Hepatocyte (in vitro differentiated cells): ENCODE measurements around the gene FAM89B. TPM values are rescaled to one million over a fixed set of nuclear protein-coding genes. Genes with fewer than 3 reads are reported as not detected.
A peak's percentile ranks its signal among the peaks of the same experiment; 100 is the strongest.

Source experiments
- DNase-seq: peaks from one replicate; pipeline ENCODE4 v3.0.0-alpha.2; 2016; ENCODE audit warnings: low spot score
- H2AFZ ChIP-seq: fragments of 200-600 bp; sonication (generic); 2 replicates; pipeline ENCODE4 v1.6.0; 2016; ENCODE audit warnings: antibody characterized with exemption, mild to moderate bottlenecking
- H3K27ac ChIP-seq: fragments of 200-600 bp; sonication (generic); 2 replicates; pipeline ENCODE4 v1.5.1; 2016; ENCODE audit warnings: mild to moderate bottlenecking
- H3K27me3 ChIP-seq: fragments of 200-600 bp; sonication (generic); 2 replicates; pipeline ENCODE4 v1.6.1; 2016
- H3K36me3 ChIP-seq: fragments of 200-600 bp; sonication (generic); replicated peaks from 2 replicates; pipeline ENCODE4 v1.5.1; 2016; ENCODE audit warnings: low read depth; ENCODE audit not compliant: insufficient read depth
- H3K4me1 ChIP-seq: fragments of 200-600 bp; sonication (generic); 2 replicates; pipeline ENCODE4 v1.5.1; 2016; ENCODE audit warnings: mild to moderate bottlenecking, moderate library complexity; ENCODE audit not compliant: insufficient read depth
- H3K4me2 ChIP-seq: fragments of 200-600 bp; sonication (generic); 2 replicates; pipeline ENCODE4 v1.6.0; 2016
- H3K4me3 ChIP-seq: fragments of 200-600 bp; sonication (generic); 2 replicates; pipeline ENCODE4 v1.5.1; 2016; ENCODE audit warnings: mild to moderate bottlenecking
- H3K79me2 ChIP-seq: fragments of 200-600 bp; sonication (generic); 2 replicates; pipeline ENCODE4 v1.6.0; 2017; ENCODE audit warnings: mild to moderate bottlenecking
- H3K9me2 ChIP-seq: fragments of 200-600 bp; sonication (generic); replicated peaks from 2 replicates; pipeline ENCODE4 v1.6.0; 2017; ENCODE audit warnings: mild to moderate bottlenecking; ENCODE audit not compliant: insufficient read depth
- H3K9me3 ChIP-seq: fragments of 200-600 bp; sonication (generic); 2 replicates; pipeline ENCODE4 v1.5.1; 2016; ENCODE audit warnings: low read depth, mild to moderate bottlenecking
- H4K20me1 ChIP-seq: fragments of 200-600 bp; sonication (generic); 2 replicates; pipeline ENCODE4 v1.6.0; 2016; ENCODE audit warnings: mild to moderate bottlenecking; ENCODE audit not compliant: insufficient read depth, poor library complexity, severe bottlenecking
- EZH2 ChIP-seq: fragments of 200-600 bp; sonication (generic); IDR thresholded peaks from 2 replicates; pipeline ENCODE4 v1.6.1; 2016; ENCODE audit warnings: antibody characterized with exemption, mild to moderate bottlenecking, borderline replicate concordance
- EZH2phosphoT487 ChIP-seq: fragments of 200-600 bp; sonication (generic); IDR thresholded peaks from one replicate; pipeline ENCODE4 v1.6.1; 2018; ENCODE audit warnings: antibody characterized with exemption, mild to moderate bottlenecking, low read depth, moderate library complexity; ENCODE audit not compliant: unreplicated experiment, severe bottlenecking
- WGBS: methylation state at CpG from one replicate; pipeline ENCODE4 v1.1.6; 2016; ENCODE audit warnings: low lambda C conversion rate; ENCODE audit errors: missing lambda C conversion rate; 5-methylcytosine and 5-hydroxymethylcytosine counted together
- polyA plus RNA-seq: library from polyadenylated mRNA; unstranded; fragments of >200 nt; fragmentation: Nextera tagmentation; extraction: Ambion mirVana; gene quantifications from 2 replicates; pipeline ENCODE4 v1.2.1, GENCODE V29; 2016
- total RNA-seq: library from RNA; depleted of rRNA; stranded (reverse); fragments of >200 nt; gene quantifications from 2 replicates; pipeline ENCODE4 v1.2.3, GENCODE V29; 2014
- TF ChIP-seq, protein P1 (sequence below): fragments of 200-600 bp; sonication (generic); IDR thresholded peaks from 2 replicates; pipeline ENCODE4 v1.5.1; 2016; ENCODE audit warnings: antibody characterized with exemption, mild to moderate bottlenecking; ENCODE audit not compliant: poor library complexity

The FAM89B gene
- total and polyA plus RNA-seq, 2 experiments from 2014 or later: 34.1 to 112 TPM

- Histone ChIP-seq H3K79me2 (peaks cover 7% of the 10 kb centered on the region), H3K9me3 (no peaks in the 10 kb centered on the region), H3K4me3 (no peak overlapping the region), H3K4me1 (peaks cover 12% of the 10 kb centered on the region), H3K27me3 (no peaks in the 10 kb centered on the region), H3K27ac (no peak overlapping the region), H4K20me1 (peaks cover 19% of the 10 kb centered on the region), H2AFZ (no peak overlapping the region), H3K9me2 (no peaks in the 10 kb centered on the region), H3K4me2 (no peak overlapping the region), H3K36me3 (no peaks in the 10 kb centered on the region)
- DNase-seq: no peak
- 100% methylated on average over 1 of the region's 1 CpG for whole genome bisulfite sequencing
- TF ChIP-seq EZH2: no peak
Measured at GRCh38 chr11:65604258-65604657, 31.9 kb downstream of the FAM89B start.

- Histone ChIP-seq H3K27me3 (no peaks in the 10 kb centered on the region), H3K36me3 (no peaks in the 10 kb centered on the region), H2AFZ (no peak overlapping the region), H3K9me2 (no peaks in the 10 kb centered on the region), H3K4me1 (peaks cover 17% of the 10 kb centered on the region), H4K20me1 (peaks cover 46% of the 10 kb centered on the region), H3K4me3 (no peak overlapping the region), H3K9me3 (no peaks in the 10 kb centered on the region), H3K4me2 (peak overlapping the region; percentile 73), H3K79me2 (peaks cover 33% of the 10 kb centered on the region), H3K27ac (peak overlapping the region; percentile 38)
- WGBS: 39% methylated on average over 55 of the region's 67 CpGs
- peak; percentile 93 for DNase-seq
- no peak for TF ChIP-seq EZH2phosphoT487
- TF ChIP-seq, protein P1, sequence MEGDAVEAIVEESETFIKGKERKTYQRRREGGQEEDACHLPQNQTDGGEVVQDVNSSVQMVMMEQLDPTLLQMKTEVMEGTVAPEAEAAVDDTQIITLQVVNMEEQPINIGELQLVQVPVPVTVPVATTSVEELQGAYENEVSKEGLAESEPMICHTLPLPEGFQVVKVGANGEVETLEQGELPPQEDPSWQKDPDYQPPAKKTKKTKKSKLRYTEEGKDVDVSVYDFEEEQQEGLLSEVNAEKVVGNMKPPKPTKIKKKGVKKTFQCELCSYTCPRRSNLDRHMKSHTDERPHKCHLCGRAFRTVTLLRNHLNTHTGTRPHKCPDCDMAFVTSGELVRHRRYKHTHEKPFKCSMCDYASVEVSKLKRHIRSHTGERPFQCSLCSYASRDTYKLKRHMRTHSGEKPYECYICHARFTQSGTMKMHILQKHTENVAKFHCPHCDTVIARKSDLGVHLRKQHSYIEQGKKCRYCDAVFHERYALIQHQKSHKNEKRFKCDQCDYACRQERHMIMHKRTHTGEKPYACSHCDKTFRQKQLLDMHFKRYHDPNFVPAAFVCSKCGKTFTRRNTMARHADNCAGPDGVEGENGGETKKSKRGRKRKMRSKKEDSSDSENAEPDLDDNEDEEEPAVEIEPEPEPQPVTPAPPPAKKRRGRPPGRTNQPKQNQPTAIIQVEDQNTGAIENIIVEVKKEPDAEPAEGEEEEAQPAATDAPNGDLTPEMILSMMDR: no peak
- no peak for TF ChIP-seq EZH2
Measured at GRCh38 chr11:65606876-65607613, 34.7 kb downstream of the FAM89B start.

DNA sequence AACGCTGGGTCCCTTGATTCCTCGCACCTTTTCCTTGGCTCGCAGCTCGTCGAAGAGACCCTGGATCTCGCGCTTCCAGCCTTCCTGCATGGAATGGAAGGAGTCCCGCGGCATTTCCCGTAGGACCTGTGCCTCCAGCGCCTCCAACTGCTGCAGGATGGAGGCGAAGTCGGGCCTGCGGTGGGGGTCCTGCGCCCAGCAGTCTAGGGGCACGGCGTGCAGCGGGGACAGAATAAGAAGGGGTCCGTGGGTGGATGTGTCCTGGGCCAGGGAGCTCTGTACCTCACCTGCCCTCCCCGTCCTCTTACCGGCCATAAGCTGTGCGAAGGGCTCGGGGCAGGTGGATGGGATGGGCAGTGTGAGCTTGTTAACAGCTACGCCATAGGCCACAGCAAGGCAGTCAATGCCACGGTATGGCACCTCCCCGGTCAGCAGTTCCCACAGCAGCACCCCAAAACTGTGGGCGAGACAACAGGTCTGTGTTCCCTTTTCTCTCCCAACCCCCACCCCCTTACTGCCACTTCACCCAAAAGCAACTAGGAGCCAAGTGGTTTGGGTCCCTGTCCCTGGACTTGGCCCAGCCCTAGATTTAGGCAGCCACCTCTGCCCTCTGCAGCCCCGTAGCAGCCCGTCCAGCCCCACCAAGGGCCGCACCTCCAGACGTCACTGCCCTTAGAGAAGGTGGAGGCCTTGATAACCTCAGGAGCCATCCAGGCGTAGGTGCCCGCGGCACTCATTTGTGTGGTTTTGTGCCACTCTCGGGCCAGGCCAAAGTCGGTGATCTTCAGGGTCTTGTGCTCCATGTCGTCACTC lies 35.5 kb downstream of the FAM89B start:
- peaks cover 25% of the 10 kb centered on the region for H3K4me1 ChIP-seq
- H3K9me2 ChIP-seq: no peaks in the 10 kb centered on the region
- H3K79me2 ChIP-seq: peaks cover 41% of the 10 kb centered on the region
- TF ChIP-seq, protein P1: no peak
- TF ChIP-seq EZH2phosphoT487 (no peak), EZH2 (no peak)
- no peak overlapping the region for H3K27ac ChIP-seq
- no peak overlapping the region for H3K4me3 ChIP-seq
- H2AFZ ChIP-seq: no peak overlapping the region
- 87% methylated on average over 37 of the region's 37 CpGs for WGBS
- peaks cover 54% of the 10 kb centered on the region for H4K20me1 ChIP-seq
- peak overlapping the region; percentile 73 for H3K4me2 ChIP-seq
- H3K27me3 ChIP-seq: no peaks in the 10 kb centered on the region
- H3K9me3 ChIP-seq: no peaks in the 10 kb centered on the region
- DNase-seq: no peak
- H3K36me3 ChIP-seq: no peaks in the 10 kb centered on the region

DNA sequence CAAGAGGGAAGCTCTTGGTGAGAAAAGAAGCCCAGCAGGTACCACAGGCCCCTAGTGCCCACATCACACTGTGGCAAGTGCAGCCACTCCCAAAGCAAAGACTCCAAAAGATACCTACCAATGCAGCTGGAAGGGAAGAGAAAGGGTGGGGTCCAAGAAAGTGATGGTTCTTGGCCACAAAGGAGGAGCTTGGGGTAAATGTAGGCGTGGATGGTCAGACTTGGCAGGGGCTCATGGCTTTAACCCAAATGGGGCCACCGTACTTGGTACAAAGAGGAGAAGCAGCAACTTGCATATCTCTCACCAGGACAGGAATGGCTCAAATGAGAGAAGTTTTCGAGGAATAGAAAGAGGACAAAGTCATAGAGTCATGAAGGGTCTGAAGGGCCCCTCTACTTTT lies 36.9 kb downstream of the FAM89B start:
- H3K4me1 ChIP-seq: peaks cover 30% of the 10 kb centered on the region
- no peaks in the 10 kb centered on the region for H3K9me3 ChIP-seq
- no peaks in the 10 kb centered on the region for H3K9me2 ChIP-seq
- TF ChIP-seq EZH2phosphoT487 (no peak), EZH2 (no peak)
- TF ChIP-seq, protein P1: no peak
- DNase-seq: no peak
- H3K36me3 ChIP-seq: no peaks in the 10 kb centered on the region
- H3K27ac ChIP-seq: no peak overlapping the region
- no peak overlapping the region for H3K4me3 ChIP-seq
- H3K4me2 ChIP-seq: no peak overlapping the region
- WGBS: 93% methylated on average over 3 of the region's 3 CpGs
- H2AFZ ChIP-seq: no peak overlapping the region
- peaks cover 56% of the 10 kb centered on the region for H4K20me1 ChIP-seq
- H3K27me3 ChIP-seq: no peaks in the 10 kb centered on the region
- peaks cover 53% of the 10 kb centered on the region for H3K79me2 ChIP-seq
